Measurements from ENCODE around the gene SLC22A1.
"Not testable (repeated sequence)": the region's sequence is repeated elsewhere in the genome, so short reads cannot be mapped to it uniquely, and the experiment has no call there.

SLC22A1 gene

DNA sequence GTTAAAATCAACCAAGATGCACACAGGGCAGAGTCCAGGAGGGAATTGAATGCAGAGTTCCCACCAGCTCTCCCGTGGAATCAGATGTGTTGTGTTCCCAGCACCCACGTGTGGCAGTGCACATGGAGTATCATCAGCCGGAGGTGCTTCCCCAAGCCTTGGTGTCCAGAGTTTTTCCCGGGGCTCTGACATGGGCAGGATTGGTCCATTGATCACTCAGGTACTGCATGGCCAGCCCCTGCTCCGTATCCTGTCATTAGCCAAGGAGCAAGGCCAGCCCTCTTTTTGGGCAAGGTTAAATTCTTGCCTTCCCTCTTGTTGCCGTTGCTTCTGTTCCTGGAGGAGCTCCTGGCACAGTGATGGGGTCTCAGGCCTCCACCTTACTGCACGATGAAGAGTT is 28.6 kb upstream of the SLC22A1 start:
- DNase-seq (ENCODE audit: low read depth in 2 of 3, low spot score in 1 of 3), result no peak

DNA sequence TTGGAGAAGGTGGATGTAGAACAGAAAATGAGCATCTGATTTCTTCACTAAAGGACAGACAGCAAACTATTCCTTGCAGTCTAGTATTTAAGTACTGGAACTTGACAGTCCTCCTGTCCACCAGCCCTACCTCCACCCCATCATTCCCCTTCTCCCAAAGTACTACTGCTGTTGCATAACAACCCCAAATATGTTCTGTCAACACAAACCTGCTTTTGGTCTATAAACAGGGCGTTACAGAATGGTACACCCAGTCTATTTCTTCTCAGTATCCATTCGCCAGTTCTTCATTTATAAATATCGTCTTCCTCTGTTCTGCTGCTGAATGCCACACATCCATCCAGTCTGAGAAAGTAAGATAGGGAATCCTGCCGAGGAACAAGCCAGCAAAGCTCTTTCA is 27.7 kb upstream of the SLC22A1 start:
- DNase-seq (ENCODE audit: low read depth in 2 of 3, low spot score in 1 of 3), result no peak

DNA sequence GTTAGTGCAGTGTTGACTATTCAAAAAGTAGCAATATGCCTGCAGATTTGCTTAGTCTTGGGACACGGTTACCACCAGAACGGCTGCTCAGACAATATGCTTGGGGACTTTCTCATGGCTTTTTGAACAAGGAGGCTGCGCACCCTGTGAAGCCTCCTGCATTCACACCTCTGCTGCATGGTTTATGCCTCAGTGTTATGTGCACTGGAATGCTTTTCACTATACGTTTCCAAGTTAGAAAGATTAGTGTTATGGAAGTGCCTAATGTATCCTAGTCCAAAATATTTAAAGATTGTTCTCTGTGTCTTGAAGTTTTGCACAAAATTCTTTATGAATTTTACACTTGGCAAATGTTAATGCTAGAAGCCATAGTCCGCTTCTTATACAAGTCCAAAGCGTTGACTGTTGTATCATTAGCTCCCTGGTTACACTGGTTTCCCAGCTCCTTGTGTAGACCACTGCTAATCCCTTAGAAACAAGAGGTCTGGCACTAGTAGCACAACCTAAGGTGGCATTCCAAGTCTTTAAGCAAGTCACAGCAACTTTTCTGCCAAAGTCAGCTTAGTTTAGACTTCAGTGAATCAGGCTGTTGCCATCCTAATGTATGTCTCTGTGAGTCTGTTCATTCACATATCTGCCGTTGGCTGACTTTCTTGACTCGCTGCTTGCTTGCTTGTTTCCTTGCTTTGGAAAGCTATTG is 26.3 kb upstream of the SLC22A1 start:
- DNase-seq (ENCODE audit: low read depth in 2 of 3, low spot score in 1 of 3), result no peak

DNA sequence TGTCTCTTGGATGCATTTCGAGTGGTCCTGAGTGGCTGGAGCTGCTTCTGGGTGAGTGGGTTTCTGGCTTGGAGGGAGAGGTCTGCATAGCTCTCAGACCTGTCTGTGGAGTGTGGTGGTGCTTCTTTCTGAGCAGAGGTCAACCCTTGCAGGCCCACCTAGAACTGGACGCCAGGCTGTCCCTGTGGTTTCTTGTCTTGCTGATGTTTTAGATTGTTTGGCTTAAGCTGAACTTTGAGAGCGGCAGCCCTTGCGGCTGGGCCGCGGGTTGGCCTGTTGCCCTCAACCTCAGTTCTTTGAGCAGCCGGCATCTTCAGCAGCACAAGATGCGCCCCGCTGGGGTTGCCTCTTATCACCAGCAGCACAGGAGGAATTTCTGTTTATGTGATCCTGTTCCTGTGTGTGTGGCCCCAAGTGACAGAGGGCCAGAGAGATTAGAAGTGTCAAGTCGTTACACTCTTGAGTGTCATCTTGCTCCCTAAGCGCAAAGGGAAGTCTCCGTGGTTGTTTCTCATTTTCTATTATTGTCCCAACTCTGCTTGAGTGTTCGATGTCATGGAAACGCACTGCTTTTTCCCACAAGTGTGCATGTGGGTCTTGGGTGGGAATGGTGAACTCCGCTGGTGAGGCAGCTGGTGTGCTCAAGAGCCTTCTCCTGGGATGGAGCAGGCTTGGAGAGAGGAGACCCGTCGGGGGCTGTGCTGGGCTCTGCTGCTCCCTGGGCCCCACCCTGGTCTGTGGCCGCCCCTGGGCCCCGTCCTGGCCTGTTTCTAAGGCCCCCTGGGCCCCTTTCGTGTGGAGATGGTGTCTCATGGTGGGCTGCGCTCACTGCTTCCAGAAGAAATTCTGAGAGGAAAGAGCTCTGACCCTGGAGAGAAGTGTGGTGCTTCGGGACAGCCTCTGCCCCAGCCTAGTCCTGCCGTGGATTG is 20.1 kb upstream of the SLC22A1 start:
- no peak for DNase-seq (ENCODE audit: low read depth in 2 of 3, low spot score in 1 of 3)

DNA sequence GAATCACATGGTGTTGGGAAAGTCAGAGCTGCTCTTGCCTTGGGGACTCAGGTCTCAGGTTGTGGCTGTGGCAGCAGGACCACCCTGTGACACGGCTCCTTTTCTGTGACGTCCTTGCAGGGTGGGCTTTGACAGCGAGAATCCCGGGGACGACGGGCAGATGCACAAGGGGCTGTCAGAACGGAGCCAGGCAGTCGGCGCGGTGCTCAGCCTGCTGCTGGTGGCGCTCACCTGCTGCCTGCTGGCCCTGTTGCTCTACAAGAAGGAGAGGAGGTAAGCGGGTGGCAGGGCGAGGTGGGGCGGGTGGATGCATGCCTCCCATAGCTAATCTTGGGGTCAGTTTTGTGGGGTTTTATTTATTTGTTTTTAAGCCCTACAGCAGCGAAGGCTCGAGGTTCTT is 19.2 kb upstream of the SLC22A1 start:
- no peak for DNase-seq (ENCODE audit: low read depth in 2 of 3, low spot score in 1 of 3)

DNA sequence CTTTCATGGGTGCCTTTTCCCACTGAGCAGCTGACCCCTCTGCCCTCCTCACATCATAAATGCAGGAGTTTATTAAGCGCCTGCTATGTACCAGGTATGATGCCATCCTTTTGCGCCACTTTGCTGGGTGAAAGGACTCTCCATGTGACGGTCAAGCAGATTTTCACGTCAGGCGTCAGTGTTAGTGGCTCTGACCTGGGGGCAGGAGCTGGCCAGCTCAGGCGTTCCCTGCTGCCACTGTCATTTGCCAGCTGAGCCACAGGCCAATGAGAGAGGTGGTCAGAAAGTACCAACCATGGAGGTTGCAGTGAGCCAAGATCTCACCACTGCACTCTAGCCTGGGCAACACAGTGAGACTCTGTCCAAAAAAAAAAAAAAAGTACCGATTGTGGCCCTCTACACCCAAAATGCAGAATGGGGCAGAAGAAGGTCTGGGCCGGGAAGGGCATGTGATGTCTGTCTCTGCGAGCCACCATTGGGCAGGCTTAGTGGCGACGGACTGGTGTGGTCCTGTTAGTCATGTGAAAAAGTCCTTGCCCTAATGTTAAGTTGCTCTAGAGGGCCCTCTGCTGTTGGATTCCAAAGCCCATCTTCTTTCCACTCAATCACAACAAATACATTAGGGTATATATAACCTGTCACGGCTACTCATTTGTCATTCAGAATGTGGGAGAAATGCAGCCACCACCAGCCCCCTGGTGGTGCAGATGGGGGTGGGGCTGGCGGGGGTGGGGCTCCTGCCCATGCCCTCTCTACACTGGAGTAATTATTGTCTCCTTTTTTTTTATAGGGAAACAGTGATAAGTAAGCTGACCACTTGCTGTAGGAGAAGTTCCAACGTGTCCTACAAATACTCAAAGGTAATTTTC is 18.4 kb upstream of the SLC22A1 start:
- peak in 2 of 3 donors; percentile 6 to 9 for DNase-seq (ENCODE audit: low read depth in 2 of 3, low spot score in 1 of 3)

DNA sequence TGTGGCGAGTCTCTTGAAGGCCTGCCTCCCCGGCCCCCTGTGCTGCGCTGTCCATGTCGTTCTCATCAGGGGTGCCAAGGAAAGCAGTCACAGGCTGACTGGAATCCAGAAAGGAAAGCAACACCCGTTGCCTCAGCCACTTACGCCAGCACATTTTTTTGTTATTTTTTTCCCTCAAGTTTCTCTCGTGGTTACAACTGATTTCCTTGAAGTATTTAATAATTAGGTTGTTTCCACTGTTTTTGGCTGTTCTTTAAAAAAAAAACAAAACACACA is 17.9 kb upstream of the SLC22A1 start:
- no peak for DNase-seq (ENCODE audit: low read depth in 2 of 3, low spot score in 1 of 3)

DNA sequence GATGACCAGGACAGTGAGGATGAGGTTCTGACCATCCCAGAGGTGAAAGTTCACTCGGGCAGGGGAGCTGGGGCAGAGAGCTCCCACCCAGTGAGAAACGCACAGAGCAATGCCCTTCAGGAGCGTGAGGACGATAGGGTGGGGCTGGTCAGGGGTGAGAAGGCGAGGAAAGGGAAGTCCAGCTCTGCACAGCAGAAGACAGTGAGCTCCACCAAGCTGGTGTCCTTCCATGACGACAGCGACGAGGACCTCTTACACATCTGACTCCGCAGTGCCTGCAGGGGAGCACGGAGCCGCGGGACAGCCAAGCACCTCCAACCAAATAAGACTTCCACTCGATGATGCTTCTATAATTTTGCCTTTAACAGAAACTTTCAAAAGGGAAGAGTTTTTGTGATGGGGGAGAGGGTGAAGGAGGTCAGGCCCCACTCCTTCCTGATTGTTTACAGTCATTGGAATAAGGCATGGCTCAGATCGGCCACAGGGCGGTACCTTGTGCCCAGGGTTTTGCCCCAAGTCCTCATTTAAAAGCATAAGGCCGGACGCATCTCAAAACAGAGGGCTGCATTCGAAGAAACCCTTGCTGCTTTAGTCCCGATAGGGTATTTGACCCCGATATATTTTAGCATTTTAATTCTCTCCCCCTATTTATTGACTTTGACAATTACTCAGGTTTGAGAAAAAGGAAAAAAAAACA is 16.6 kb upstream of the SLC22A1 start:
- DNase-seq (ENCODE audit: low read depth in 2 of 3, low spot score in 1 of 3), result no peak

DNA sequence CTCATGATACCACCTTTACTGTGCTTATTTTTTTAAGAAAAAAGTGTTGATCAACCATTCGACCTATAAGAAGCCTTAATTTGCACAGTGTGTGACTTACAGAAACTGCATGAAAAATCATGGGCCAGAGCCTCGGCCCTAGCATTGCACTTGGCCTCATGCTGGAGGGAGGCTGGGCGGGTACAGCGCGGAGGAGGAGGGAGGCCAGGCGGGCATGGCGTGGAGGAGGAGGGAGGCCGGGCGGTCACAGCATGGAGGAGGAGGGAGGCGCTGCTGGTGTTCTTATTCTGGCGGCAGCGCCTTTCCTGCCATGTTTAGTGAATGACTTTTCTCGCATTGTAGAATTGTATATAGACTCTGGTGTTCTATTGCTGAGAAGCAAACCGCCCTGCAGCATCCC is 15.6 kb upstream of the SLC22A1 start:
- DNase-seq (ENCODE audit: low read depth in 2 of 3, low spot score in 1 of 3), result no peak

DNA sequence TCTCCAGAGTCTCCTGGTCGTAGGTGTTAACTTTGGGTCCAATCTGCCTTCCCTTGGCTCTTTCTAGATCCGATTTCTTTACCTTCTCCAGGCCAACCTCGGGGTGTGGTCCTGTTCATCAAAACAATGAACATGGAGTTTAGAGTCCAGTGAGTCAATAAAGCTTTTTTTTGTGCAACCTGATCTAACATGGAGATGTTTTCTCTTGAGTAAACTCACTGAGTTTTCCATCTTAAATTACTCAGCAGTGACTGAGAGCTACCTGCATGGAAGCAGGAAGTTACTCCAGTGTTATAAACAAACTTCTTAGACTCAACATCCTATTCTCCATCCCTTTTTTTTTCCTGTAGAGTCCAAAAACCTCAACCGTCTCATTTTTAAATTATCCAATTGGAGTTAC is 14.9 kb upstream of the SLC22A1 start:
- DNase-seq (ENCODE audit: low read depth in 2 of 3, low spot score in 1 of 3), result no peak

DNA sequence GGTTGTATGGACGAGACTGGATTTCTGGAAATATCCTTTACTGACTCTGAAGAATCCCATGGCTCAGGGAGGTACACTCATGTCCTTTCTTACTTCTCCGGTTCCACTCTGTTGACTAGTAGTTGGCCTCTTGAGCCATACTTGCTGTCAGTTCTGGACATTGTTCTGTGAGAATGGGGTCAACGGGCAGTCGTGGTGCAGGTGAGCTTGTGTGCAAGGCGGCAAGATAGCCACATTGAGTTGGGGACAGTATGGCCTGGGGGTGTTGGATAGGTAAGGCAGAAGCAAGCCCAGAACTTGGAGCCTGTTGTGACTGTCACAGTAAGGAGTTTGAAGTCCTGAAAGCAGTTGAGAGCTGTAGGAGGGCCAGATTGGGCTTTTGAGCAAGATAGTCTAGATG is 13.5 kb upstream of the SLC22A1 start:
- DNase-seq (ENCODE audit: low read depth in 2 of 3, low spot score in 1 of 3), result no peak

DNA sequence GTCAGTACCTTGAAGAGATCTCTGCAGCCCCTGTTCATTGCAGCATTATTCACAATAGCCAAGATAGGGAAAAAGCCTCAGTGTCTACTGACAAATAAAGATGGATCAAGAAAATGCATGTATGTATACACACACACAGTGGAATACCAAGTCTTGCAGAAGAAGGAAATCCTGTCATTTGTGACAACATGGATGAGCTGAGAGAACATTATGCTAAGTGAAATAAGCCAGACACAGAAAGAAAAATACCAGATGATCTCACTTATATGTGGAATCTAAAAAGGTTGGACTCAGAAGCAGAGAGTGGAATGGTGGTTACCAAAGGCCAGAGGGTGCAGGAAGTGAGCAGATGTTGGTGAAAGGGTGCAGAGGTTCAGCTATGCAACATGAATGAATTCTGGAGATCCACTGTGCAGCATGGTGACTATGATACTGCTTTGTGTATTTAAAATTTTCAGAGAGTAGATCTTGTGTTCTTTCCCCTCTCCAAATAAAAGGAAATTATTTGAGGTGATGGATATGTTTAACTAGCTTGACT is 11.0 kb upstream of the SLC22A1 start:
- no peak for DNase-seq (ENCODE audit: low read depth in 2 of 3, low spot score in 1 of 3)

DNA sequence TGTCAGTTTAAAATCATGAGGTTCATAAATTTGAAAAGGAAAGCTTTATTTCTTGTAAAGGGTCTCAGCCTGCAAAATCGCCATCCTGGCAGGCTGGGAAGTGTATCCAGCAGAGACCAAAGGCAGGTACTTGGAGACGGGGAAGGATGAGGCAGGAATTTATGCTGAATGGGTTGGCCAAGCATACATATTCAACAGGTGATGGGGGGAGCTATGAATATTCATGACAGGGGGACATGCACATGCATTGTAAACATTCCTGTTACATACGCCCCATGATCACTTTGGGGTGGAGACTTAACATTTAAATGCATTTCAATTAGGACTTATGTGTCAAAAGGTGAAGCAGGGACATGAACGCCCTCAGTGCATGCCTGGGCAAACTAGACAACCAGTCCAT is 9.8 kb upstream of the SLC22A1 start:
- no peak for DNase-seq (ENCODE audit: low read depth in 2 of 3, low spot score in 1 of 3)

DNA sequence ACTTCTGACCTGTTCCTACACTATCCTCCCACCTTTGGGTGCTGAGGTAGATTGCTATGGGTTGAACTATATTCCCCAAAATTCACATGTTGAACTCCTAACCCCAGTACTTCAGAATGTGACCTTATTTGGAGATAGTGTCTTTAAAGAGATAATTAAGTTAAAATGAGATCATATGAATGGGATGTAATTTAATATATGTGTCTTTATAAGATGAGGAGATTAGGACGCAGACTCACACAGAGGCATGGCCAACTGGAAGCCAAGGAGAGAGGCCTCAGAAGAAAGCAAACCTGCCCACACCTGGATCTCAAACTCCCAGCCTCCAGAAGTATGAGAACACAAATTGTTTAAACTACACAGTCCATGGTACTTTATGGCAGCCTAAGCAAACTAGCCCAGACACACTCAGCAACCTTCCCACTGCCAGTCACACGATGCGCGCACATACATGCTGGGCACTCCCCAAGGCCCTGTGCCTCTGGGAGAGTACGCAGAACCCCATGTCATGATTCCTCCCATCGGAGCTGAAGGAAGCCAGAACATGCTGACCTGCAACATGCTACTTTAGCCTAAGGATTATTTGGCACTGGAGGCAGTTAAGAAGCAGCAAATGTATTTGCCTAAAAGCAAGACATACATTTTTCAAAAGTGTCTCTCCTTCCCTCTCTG is 8.9 kb upstream of the SLC22A1 start:
- no peak for DNase-seq (ENCODE audit: low read depth in 2 of 3, low spot score in 1 of 3)

DNA sequence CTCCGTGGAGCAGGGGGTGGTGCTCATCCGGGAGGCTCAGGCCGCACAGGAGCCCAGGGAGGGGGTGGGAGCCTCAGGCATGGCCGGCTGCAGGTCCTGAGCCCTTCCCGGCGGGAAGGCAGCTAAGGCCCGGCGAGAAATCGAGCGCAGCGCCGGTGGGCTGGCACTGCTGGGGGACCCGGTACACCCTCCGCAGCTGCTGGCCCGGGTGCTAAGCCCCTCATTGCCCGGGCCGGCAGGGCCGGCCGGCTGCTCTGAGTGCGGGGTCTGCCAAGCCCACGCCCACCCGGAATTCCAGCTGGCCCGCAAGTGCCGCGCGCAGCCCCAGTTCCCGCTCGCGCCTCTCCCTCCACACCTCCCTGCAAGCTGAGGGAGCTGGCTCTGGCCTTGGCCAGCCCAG is 7.1 kb upstream of the SLC22A1 start:
- not testable (repeated sequence) for DNase-seq (ENCODE audit: low read depth in 2 of 3, low spot score in 1 of 3)

DNA sequence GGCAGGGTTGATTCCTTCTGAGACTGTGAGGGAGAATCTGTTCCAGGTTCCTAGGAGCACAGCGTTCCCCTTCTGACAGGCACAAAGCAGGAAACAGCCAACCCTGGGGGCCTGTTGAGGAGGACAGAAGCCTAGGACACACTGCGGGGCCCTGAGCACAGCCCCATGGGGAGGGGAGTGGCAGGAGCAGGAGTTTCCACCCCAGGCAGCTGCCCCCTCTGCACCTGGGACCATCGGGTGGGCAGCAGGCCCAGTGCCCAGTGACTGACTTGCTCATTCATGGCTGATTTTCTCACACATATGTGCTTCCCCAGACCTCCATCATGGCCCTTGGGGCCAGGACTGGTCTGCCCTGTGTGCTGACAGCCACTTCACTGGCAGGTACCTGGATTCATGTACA is 6.2 kb upstream of the SLC22A1 start:
- DNase-seq (ENCODE audit: low read depth in 2 of 3, low spot score in 1 of 3), result no peak

DNA sequence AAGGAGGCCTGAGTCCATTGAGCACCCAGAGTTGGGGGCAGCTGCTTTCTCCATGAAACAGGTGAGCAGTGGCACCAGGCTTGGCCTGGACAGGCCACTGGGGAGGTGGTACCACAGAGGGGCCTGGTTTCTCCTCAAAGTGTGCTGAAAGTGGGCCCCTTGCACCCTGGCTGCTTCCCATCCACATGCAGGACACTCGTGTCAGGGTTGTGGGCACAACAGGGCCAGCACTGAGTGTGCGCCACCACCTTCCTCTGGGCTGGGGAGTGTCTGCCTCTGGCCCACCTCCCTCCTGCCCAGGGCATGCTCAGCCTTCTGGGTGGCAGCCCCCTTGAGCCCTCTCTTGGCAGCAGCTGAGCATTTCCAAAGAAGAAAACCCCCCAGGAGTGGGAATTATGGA is 5.2 kb upstream of the SLC22A1 start:
- no peak for DNase-seq (ENCODE audit: low read depth in 2 of 3, low spot score in 1 of 3)

DNA sequence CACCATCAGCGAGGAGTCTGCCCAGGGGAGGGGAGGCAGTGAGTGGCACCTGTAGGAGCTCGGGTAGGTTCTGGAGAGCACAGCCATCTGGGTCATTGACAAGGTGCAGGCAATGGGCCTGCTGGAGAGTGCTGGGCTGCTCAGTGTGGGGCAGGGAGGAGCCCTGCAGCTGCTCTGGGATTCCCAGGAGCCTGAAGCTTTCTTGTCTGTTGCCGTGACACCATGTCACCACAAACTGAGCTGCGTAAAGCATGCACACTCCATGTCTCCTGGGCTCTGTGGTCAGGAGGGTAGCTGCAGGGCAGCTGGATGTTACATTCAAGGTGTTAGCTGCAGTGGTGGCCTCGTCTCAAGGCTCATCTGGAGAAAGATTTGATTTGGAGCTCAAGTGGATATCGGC is 4.5 kb upstream of the SLC22A1 start:
- DNase-seq (ENCODE audit: low read depth in 2 of 3, low spot score in 1 of 3), result no peak

DNA sequence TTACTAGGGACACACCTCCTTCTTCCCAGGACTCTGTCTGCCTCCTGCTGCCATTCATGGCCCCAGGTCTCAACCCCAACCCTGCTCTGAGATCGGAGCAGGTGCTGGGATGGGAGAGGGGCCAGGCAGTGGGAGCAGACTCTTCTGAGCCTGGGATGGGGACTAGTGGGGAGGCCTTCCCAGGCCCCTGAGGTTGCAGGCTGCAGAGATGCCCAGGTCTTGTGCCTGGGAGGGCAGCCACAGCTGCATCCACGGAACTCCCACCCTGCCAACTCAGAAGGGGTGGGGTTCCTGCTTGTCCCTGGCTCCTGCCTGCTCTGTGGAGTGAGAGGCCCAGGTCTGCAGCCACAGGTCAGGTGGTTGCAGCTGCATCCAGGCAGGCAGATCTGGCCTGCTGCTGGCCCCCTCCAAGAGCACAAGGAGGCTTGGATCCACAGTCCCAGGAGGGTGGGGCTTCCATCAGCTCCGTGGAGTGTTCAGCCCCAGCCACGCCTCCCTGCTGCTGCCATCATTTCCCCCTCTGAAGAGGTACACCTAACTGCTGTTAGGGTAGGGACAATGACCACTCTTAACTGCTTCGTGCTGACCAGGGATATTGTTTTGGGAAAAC is 2.9 kb upstream of the SLC22A1 start:
- no peak for DNase-seq (ENCODE audit: low read depth in 2 of 3, low spot score in 1 of 3)

DNA sequence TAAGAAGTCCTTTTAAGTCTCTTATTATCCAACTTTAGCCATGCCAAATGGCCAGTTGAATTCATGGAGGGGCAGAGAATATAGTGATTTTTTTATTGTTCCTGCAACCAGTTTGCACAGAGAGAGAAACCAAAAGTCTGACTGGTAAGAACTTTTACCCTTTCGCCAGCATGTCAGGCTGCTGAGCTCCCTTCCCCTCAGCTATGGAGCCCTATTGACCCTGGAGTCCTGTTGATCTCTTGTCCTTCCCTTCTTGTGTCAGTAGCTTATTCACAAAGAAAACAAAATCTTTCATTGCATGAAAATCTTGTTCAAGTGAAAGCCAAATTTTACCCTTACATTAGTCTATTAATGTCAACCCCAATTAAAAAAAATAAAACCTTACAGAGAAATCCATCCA is 1.5 kb upstream of the SLC22A1 start:
- DNase-seq (ENCODE audit: low read depth in 2 of 3, low spot score in 1 of 3), result no peak
